GM18502 (cell line): ENCODE results near the gene NAA38.
"Not testable (repeated sequence)": the region's sequence is repeated elsewhere in the genome, so short reads cannot be mapped to it uniquely, and the experiment has no call there.

Experiments
- ATAC-seq: cut with Tn5 transposase; IDR thresholded peaks from one replicate; pipeline ENCODE4 v1.9.1; 2021; ENCODE audit warnings: mild to moderate bottlenecking; ENCODE audit not compliant: unreplicated experiment, poor library complexity

The NAA38 gene

DNA sequence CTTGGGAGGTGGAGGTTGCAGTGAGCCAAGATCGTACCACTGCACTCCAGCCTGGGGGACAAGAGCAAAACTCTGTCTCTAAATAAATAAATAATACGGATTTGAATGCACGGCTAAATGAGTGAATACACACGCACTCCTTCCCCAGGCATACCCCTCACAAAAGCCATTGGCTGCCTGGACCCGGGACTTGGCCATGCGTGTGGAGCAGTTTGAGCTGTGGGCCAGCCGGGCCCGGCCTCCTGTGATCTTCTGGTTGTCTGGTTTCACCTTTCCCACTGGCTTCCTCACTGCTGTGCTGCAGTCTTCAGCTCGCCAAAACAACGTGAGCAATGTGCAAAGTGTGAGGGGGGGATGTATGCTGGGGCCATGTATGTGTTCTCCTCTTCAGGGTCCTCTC lies 24.9 kb downstream of the NAA38 start:
- no peak for ATAC-seq

DNA sequence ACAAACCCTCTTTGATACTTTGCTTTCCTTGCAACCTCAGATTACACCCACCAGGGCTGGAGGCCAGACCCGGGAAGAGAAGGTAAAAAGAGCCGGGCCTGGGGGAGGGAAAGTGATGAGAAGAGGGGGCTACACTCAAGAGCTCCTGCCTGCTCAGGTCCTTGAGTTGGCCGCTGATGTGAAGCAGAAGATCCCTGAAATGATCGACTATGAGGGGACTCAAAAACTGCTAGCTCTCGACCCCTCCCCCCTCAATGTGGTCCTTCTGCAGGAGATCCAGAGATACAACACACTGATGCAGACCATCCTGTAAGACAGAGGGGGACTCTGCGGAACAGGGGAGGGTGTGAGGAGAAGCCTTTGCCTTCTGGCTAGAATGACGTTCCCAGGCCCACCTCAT lies 26.1 kb downstream of the NAA38 start:
- no peak for ATAC-seq

DNA sequence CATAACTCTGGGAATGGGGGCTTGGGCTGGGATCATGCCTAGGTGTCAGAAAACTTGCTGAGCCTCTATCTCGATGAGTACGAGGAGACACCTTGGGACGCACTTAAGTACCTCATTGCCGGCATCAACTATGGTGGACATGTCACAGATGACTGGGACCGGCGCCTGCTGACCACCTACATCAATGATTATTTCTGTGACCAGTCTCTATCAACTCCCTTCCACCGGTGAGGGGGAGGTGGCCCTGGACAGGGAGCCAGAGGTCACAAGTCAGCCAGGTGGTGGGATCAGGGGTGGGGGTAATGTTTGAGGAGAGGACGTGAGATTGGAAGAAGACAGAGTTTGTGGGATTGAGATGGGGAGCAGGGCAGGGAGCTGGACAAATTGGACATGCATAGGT lies 26.7 kb downstream of the NAA38 start:
- ATAC-seq, result no peak

- no peak for ATAC-seq
These were observed 32.0 kb downstream of the NAA38 start for GRCh38 chr17:7825206-7825990.

DNA sequence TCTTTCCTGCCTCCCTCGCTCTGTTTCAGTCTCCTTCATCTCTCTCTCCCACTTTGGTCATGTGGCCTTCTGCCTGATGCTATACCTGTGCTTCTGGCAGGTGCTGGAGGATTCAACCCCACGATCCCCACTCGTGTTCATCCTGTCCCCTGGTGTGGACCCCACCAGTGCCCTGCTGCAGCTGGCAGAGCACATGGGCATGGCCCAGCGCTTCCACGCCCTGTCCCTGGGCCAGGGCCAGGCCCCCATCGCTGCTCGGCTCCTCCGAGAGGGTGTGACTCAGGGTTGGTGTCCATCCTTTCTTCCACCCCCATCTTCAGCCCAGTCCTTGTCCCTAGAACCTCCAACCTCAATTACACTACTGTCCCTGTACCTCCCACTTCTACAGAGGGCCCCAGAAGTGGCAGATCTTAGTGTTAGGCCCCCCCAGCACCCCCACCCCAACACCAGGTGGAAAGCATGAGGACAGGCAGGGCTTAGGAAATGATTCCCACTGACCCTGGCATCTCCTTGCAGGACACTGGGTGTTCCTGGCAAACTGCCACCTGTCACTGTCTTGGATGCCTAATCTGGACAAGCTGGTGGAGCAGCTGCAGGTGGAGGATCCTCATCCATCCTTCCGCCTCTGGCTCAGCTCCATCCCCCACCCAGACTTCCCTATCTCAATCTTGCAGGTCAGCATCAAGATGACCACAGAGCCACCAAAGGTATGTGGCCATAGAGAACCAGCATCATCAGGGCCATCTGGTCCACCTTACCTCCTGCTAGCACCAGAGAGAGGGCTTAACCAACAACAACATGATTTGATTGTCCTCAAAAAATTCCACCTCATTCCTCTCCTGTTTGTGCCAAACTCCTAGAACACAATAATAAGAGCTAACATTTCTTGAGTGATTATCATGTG lies 33.1 kb downstream of the NAA38 start:
- ATAC-seq, result no peak

DNA sequence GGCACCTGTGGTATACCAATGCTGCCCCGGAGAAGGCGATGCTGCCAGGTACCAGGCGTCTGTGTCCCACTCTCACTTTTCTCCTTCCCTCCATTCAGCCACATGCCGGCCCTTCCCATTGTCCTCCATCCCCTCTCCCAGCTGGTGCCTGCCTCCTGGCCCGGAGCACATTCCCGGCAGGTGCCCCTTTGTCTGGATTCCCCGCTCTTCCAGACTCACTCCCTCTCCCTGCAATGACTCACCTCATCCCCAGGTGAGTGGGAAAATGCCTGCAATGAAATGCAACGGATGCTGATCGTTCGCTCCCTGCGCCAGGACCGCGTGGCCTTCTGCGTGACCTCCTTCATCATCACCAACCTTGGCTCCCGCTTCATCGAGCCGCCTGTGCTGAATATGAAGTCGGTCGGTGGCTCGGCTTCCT lies 33.8 kb downstream of the NAA38 start:
- ATAC-seq, result no peak

DNA sequence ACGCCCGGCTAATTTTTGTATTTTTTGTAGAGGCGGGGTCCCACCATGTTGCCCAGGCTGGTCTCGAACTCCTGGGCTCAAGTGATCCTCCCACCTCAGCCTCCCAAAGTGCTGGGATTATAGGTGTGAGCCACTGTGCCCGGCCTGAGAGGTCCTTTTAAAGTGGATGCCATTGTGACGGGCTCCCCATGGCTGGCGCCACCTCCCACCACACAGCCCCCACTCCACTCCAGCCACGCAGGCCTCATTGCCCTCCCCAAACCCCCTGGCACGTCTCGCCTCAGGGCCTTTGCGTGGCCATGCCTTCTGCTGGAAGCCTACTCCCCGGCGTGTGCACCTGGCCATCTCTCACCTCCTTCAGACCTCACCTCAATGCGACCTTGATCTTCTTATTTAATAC lies 35.2 kb downstream of the NAA38 start:
- ATAC-seq, result no peak

DNA sequence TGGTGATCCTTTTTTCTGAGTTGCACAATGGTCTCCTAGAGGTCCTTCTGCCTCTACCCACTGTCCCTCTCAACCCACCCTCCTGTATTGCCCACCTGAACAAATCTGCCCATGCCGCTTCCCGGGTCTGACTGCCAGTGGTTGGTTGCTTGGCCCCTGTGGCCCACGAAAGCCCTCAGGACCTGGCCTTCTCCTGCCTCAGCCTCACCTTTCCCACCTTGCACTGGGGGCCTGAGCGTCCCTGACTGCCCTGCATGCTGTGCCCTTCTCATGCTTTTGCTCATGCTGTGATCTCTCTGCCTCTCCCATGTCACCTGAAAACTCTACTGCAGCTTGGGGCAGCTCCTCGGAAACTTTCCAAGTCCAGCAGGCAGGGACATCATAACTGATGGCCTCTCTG lies 37.1 kb downstream of the NAA38 start:
- ATAC-seq, result no peak

GRCh38 chr17:7818746-7819645 lies 38.4 kb downstream of the NAA38 start:
- no peak for ATAC-seq

GRCh38 chr17:7818026-7818425 lies 39.3 kb downstream of the NAA38 start:
- ATAC-seq, result no peak

DNA sequence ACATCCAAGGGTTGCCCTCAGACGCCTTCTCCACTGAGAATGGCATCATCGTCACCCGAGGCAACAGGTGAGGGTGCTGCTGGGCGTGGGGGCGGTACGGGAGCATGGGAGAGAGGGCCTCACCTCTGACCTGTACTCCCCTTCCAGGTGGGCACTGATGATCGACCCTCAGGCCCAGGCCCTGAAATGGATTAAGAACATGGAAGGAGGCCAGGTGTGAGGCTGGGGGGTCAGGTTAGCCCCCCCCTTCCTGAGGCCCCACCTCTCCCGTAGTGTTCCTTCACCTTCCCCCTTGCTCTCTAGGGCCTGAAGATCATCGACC lies 39.8 kb downstream of the NAA38 start:
- ATAC-seq, result no peak

- ATAC-seq, result no peak
These were observed 40.3 kb downstream of the NAA38 start for GRCh38 chr17:7816926-7817642.

GRCh38 chr17:7814969-7815368 lies 42.4 kb downstream of the NAA38 start:
- no peak for ATAC-seq

DNA sequence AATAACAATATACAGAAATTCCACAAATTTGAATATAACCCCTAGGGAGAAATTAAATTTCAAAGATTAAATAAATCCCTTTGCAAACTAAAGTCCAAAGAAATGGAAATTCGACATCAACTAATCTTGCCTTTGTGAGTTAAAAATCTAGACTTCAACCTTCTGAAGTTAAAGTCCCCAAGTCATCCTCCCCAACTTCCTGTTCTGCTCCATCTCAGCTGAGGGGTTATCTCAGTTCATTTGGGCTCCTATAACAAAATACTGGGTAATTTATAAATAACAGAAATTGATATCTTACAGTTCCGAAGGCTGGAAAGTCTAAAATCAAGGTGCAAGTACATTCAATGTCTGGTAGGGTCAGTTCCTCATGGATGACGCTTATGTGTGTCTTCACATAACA lies 46.1 kb downstream of the NAA38 start:
- ATAC-seq, result no peak

GRCh38 chr17:7809791-7810343 lies 47.5 kb downstream of the NAA38 start:
- not testable (repeated sequence) for ATAC-seq

DNA sequence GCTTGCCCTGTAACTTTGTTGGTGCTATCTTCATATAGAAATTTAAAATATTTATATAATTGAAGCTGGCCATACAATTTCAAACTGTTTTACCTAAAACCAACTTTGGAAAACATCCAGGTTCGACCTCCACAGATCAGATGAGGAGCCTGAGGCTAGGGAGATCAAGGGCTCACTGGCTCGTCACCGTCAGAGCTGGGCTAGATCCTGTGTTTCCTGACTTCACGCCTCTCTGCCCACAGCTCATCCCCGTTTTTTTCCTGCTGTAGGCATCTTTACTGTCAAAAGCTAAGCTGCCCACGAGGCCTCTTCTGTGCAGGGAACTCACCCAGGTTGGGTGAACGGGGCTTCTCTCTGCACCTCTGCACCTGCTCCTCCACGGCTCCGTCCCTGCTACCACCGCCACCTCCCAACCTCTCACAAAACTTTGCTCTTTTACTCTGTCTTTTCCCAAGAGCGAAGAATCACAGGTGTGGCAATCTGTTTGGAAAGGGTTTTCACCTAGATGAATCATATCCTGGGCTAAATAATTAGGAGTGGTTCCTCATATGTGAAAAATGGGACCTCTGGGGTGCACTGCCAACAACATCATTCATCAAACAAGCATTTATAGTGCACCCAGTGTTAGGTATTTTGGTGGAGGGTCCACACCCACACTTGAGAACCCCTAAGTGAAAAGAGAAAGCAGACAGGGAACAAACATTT lies 48.1 kb downstream of the NAA38 start:
- ATAC-seq, result no peak

GRCh38 chr17:7807206-7807605 lies 50.2 kb downstream of the NAA38 start:
- no peak for ATAC-seq
